NCI-H1048 (cell line): ENCODE measurements around the gene TRPM1.

Source experiments
- DNase-seq: peaks from one replicate; lab custom pipeline; 2025; lab: John Stamatoyannopoulos, UW

The TRPM1 gene

DNA sequence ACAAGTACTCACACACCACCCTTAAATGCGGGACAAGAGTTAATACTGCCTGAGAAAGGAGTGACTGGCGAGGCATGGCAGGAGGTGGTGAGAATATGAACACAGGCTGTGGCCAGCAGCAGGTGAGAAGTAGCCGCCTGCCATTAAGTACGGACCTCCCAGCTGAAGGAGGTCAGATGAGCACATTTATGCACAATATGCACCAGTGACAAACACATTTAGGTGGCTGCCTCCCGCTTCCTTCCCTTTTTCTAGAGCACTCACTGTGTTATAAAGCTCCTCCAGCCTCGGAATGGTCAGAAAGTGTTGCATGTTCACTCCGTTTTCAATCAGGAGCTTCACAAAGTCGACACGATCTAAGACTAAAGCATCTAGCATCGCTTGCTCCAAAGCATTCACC, 52.4 kb downstream of the TRPM1 start:
- no peak for DNase-seq

DNA sequence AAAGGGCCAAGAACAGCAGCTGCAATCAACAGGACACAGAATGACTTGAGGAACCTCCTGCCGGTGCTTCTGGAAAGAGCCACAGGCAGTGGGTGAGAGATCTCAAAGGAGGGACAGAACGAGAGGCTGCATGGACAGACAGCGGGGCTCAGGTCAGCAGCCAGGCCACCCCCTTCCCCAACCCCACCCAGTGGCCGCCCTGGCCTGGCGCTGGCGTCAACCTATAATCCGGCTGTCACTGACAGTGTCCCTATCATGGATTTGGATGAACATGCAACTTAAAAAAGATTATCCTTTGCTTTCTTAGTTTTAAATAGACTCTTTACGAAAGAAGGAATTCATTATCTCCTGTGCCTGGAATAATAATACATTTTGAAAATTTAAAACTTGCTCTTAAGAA, 54.1 kb downstream of the TRPM1 start:
- DNase-seq = no peak

DNA sequence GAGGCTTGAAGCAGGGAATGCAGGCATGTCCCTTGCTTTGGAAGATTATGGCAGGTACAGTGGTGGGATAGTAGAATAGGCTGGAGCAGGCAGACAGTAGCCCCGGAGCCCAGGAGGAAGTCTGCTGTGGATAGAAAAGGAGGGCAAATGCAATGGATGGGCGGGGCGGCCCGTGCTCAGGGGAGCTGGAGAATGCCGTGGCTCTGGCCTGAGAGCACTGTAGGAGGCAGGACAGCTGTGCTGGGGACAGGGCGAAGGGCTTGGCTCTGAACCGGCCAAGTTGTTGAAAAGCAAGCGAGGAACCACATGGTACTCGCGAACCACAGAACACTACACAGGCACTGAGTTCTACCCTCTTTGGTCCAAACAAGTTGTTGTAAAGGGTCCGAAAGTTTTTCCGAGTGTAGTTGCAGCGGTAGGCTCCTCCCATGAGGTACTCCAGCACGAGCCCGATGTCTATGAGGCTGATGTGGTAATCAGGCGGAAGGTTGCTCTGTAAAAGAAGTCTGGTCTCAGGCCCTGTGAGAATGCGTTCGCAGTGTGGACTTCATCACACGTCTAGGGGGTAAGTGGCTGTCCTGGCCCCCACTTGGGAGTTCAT, 54.7 kb downstream of the TRPM1 start:
- no peak for DNase-seq

DNA sequence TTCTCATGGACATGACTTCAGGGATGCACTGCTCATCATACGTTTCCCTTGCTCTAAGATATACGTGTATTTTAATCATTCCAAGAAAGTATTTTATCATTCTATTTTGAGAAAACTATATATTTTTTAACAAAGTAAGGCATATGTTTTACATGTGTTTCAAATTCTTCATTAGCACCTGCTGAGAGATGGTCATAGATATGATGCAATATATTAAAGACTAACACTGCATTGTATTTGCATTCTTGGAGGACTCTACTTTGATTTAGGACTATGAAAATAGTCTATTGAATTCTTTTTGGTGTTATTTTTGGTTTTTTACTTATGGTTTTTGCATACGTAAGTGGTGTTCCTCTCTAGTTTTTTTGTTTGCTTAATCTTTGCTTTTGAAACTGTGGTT, 55.9 kb downstream of the TRPM1 start:
- no peak for DNase-seq

DNA sequence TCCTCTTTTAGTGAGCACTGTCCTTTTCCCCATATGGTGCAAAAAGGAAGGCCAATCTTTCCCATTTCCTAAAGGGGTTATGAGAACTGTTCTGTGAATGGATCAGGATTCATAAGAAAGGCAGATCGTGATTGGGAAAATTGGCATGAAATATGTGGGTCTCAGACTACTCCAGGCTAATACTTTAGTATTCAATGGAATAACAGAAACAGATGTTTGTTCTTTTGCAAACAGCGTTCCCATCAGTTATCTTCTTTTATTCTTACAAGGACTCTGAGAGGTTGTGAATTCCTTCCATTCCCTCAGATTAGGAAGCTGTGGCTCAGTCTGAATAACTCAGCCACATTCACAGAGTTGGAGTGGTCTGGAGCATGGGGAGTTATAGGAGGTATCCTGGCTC, 58.8 kb downstream of the TRPM1 start:
- no peak for DNase-seq

DNA sequence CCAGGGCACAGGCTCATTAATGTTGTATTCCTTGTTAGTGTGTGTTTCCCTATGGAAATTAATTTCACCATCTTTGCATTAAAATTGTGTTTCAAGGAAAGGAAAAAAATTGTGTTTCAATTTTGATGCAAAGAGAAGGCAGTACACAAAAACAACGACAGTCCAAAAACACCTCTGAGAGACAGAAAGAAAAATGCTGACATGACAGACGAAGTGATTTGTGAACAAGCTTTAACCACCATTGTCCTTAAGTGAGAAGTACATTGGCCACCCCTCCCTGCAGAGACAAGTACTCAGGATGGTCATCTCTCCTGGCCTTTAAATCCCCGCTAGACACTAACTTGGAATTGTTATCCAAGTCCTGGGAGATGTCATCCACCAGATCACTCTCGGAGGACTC, 59.9 kb downstream of the TRPM1 start:
- DNase-seq = no peak

DNA sequence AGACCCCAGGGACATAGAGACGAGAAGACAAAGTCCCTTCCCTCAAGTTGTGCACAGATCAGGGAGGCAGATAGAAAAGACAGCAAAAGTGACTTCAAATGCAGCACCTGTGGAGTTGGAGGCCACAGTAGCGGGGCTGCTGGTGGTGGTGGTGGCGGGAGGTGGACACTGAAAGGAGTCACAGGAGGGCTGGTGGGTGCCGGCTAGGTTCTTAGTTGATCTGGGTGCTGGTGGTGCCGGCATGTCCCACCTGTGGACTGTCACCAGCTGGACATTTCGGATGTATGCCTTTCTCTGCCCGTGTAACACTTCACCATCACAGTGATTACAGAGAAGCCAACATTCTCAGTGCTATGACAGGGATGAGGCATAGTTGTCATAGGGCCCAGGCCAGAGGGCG, 60.9 kb downstream of the TRPM1 start:
- DNase-seq = no peak

DNA sequence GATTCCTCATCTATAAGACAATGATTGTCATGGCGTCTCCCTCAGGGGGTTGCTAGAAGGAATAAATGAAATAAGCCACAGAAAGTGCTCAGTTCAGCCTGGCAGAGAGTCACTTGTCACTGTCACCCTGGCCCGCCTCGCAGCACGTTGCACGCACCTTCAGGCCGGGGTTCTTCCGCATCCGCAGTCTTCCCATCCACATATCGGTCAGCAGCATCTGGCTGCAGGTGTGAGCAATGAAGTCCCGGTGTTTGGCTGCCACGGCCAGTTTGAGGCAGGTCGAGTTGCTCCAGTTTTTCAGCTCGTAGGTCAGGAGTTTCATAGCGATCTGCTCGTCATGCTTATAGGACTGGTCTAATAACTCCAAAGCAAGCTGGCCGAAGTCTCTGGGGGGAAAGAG, 61.6 kb downstream of the TRPM1 start:
- DNase-seq = no peak

DNA sequence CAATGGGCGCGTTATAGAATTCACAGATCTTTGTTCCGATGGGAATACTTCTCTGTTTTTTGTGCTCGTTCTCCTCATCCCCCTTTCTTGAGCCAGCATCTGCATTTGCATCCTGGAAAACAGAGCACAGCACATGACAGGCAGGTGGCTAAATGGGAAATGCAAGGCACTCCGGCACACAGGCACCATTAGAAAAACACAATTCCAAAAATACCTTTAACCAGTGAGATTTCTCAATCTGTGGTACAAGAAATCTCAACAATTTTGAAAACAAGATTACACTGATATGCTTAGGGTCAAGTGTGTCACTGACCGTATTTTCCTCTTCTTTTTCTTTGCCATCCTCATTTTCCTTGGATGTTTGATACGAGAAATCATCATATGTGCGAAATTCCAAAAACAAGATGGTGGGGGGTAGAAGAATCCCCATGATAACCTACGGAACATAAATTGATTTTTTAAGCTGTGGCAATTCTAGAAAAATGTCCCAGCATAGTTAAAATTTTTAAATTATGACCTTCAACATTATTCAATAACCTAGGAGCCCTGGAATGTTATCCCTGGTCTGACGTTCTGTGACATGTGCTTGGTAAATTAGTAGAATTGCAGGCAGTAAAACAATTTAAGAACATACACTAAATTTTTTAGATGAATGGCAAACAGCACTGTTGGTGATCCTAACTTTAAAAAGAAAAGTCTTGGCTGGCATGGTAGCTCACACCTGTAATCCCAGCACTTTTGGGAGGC, 63.6 kb downstream of the TRPM1 start:
- DNase-seq = no peak

DNA sequence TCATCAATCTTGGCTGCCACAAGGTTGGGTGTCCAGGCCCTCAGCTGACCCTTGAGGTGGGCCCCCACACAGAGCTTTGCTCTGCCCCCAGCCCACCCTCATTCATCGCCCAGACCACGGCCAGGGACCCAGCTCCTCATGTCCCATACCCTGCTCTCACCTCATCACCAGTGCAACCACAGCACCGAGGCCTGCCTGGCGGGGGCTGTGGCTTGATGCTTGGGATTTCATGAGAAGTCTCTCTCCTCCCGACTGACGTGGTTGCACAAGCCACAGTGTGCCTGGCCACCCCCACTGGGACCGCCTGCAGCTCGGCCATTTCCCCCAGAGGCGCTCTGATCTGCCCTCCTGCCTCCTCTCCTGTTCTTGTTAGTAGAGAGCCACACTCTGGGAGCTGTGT, 64.7 kb downstream of the TRPM1 start:
- DNase-seq = no peak

DNA sequence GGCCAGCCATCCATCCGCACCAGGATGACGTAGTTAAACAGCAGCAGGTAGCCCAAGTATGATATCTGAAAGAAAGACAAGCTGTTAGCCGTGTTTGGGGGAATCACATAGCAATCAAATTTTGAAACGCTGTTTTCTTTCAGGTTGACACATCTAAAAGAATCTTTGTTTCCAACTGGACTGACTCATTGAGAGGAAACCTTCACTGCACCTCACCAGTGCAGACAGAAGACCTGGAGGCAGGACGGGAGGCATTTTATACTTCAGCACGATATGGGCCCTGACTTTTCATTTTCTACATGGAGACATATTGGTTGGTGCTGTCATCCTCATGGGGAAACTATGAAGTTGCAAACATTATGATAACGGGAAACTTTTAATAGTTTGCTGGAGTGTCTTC, 65.9 kb downstream of the TRPM1 start:
- no peak for DNase-seq

DNA sequence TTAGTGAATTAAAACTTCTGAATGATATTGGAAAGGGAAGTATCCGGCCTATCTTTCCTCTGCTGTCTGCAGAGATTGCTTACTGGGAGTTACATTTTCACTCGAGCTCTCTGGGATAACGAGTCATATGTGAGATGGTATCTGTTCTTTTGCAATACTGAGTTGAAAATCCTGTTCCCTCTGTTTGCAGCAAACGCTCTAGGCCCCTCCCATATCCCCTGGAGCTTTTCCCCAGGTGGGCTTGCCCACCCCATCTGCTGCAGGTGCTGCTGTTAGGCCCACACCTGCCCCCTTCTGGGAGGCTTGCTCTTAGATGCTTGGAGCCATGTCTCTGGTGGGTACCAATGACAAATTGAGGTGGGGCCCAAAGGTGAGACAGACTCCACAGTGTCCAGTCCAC, 67.4 kb downstream of the TRPM1 start:
- no peak for DNase-seq

DNA sequence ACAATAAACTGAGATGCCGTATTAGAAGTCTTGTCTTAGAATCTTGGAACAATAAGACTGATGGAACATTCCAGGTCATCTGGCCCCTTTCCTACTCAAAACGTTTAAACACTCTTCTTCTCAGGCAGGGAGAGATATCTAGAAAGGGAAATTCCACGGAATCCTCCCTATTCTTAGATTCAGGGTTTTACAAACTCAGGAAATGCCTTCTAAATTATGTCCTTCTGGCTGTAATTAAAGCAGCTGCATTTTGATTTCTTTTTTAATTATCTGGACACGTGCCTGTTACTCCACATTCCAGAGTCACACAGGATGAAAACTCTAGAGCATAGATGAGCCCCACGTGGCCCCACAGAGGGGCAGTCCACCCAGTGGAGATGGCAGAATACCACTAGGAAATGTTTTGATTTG, 68.6 kb downstream of the TRPM1 start:
- no peak for DNase-seq

DNA sequence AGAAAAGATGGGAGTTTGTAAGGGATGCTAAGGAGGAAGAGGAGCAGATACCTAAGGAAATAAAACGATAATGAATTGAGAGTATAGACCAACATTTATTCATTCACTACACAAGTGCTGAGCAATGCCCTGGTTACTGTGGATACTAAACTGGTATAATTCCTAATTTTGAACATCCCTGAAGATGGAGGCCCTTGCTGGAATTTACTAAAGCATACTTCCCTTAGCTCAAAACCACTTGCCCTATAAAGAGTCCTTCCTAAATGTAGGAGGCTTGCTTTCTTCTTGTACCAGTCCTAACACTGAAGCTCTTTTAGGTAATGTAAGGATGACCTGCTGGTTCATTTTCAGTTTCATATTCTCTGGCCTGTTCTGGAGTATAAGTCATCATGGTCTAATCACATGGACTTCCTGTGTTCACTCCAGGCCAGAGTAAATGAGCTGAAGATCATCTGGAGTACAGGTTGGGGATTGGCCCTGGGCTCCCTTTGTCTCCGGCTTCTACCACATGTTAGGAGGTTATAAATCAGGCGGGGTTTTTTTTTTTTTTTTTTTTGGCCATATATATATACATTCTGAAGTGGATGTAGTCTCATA, 70.0 kb downstream of the TRPM1 start:
- DNase-seq = no peak

DNA sequence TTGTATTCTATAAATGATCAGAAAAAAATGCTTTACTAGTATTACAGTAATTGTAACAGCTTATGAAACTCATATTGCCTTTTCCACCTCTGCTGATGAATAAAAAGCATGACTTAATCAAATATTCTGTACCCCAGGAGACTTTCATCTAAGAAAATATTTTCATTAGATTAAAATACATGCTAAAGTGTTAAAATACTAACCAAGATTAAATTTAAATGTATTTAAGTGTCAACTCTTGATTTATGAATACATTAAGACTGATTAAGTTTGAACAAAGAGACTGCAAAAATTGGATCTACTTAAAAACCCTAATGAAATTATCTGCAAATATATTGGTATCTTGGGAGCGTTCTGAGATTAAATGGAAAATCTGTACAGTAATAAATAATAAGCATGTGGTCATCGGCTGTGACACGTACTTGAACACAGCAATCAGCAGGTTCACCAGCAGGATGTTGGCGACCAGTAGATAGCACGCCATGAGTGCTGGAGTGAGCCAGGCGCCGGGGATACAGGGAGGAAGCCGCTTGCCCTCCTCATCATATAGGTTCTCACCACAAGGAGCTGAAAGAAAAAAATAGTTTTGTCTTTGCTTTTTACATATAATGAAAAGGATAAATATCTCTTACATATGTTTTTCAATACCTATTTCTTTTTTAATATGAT, 73.5 kb downstream of the TRPM1 start:
- no peak for DNase-seq

DNA sequence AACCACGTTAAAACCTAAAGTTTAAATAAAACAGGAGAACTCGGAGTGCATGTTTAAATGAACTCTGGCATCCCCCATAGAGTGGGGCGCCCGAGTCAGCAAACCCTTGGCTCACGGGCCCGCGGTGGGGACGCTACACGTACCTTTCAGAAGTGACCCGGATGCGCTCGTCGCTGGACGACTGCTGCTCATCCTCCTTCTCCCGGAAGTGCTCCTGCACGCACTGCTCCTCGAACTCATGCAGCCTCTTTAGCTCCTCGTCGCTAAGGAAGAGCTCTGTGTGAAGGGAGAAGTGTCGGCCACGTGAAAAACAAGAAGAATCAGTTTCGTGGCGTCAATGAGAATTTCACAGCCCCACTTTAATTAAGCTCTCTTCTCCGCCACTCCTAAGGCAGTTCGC, 75.5 kb downstream of the TRPM1 start:
- DNase-seq = no peak

DNA sequence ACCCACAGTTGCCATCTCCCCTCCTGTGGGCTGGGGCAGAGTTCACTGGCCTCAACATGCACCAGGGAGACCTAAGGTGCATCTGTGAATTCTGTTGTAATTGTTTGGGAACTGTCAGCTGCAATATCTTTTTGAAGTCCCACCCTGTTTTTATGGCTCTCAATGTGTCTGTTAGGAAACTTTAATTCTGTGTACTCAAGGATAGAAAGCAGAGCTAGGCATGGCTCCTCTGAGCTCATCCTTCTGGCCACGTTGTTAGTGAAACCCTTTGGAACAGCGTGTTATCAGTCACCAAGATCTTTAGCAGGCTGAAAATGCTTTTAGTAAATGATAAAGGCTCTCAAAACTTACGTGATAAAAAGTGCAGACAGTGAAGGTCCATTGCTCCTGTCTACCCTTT, 76.5 kb downstream of the TRPM1 start:
- DNase-seq = no peak

DNA sequence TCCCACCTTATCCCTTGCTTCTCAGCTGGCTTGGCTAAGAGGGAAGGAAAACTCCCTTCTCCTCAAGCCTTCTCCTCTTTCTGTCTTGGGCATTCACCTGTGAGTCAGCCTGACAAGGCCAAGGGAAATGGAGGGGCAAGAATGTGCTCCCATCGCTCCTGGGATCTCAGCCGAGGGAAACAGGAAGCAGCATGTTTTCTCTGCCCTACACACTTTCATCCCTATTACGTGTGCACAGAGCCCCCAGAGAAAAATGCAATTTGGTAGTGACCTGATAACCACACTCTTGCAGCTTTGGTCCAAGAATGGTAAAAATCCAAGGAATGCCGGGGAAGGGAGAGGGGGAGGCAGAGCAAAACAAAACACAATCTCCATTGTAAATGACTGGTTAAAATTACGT, 77.2 kb downstream of the TRPM1 start:
- no peak for DNase-seq

DNA sequence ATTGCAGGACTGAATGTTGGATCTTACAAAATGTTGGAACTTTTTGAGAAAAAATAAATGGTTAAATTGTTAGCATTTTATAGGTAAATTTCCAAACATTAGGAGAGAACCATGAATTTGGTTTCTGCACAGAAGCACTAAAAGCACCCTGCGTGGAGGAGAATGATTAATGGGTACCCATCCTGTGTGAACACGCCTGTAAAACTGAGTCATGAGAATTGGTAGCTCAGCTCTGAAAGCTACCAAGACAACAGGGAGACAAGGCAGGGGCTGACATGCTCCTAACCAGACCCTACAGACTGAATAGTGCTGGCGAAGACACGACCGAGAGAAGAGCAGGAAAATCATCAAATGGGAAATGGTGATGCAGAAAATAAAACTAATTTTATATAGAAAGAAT, 77.7 kb downstream of the TRPM1 start:
- DNase-seq = no peak

DNA sequence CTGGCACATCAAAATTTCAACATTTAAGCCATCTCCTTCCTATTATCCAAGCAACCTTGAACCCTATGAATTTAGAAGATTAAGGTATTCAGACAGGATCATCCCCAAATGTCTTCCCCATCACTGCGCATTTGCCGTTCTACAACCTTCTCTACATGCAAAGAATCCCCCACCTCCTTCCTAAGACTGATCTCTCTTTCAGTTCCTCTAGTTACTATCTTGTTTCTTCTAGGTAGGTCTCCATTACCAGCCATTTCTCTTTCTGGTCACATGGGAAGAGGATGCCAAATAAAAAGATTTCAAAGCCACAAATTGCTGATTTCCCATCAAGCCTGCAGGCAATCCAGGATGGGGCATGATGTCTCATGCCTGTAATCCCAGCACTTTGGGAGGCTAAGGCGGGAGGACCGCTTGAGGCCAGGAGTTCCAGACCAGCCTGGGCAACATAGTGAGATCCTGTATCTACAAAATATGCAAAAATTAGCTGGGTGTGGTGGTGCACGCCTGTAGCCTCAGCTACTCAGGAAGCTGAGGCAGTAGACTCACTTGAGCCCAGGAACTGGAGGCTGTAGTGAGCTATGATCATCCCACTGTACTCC, 80.4 kb downstream of the TRPM1 start:
- DNase-seq = no peak

DNA sequence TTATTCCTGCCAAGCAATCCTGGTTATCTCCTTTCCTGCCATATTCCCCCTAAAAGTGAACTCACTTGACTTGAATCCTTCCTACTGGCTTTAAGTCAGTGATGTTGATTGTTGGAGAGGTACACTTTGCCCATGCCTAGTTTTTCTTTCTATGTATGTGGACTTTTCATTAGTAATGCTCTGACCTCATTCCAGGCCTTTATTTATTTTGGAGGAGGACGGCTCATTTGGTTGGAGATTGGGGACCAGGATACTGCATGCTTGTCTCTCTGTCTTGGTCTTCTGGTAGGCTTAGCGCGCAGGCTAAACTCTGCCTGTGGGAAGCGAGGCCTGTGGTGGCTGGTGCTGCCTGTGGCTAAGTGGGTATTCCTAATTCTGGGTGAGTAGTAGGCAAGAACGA, 81.0 kb downstream of the TRPM1 start:
- DNase-seq = no peak

DNA sequence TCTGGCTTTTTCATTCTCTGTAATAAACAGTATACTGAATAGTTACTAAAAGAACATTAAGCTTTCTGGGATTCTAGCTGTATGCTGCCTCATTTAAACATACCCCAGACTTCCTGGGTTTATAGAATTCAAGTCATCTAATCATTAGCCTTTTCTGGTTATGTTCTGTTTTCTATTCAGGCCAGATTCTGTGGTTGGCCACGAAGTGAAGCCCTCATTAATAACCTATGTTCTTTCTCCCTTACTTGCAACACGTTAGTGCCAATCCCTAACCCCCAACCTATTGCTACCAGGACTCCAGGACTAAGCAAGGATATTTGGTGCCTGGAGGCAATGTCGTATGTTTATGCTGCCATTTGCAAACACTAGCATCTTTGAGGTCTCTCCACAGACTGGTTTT, 81.5 kb downstream of the TRPM1 start:
- DNase-seq = no peak

DNA sequence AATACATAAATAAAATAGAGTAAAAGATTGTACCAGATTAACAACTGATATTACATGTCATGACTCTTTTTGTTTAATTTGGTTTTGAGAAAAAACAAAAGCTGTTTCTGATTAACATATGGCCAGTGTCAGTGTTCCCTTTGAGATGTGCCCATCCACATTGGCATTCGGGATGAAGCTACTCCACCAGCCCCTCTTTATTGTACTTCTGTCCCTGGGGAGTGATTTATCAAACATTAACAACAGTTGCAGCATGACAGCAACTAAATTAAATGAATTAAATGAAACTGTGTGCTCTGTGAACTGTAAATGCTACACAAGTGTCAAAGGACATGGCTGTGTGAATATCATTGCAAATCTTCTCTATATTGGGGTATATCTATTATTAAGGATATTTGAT, 84.2 kb downstream of the TRPM1 start:
- no peak for DNase-seq
